K562 (cell line): ENCODE measurements around the gene UNC93B1. TPM values are rescaled to one million over a fixed set of nuclear protein-coding genes. Genes with fewer than 3 reads are reported as not detected.
A peak's percentile ranks its signal among the peaks of the same experiment; 100 is the strongest.

Experiments used
- CTCF ChIP-seq, 3 experiments: IDR thresholded peaks in 2 of 3; conservative IDR thresholded peaks in 1 of 3; 2 replicates each; pipeline ENCODE4 v1.5.1; 2011 to 2012; ENCODE audit warnings: low read length in 3 of 3, mild to moderate bottlenecking in 3 of 3, control low read depth in 2 of 3, improper control_type of control experiment in 1 of 3, inconsistent platforms in 1 of 3, low read depth in 1 of 3, mixed read lengths in 1 of 3, moderate library complexity in 1 of 3; ENCODE audit not compliant: insufficient read depth in 2 of 3
- CTCFL ChIP-seq: IDR thresholded peaks from 2 replicates; pipeline ENCODE4 v1.6.1; 2011; ENCODE audit warnings: borderline replicate concordance, low read depth, mild to moderate bottlenecking, moderate library complexity, low read length; ENCODE audit not compliant: insufficient read depth, poor library complexity, severe bottlenecking
- GABPB1 ChIP-seq: sonication (generic); formaldehyde crosslinking; IDR thresholded peaks from 2 replicates; pipeline ENCODE4 v1.8.0; 2022; ENCODE audit warnings: mild to moderate bottlenecking, missing genetic modification reagents
- ILF3 ChIP-seq: fragments of 450-650 bp; IDR thresholded peaks from 2 replicates; pipeline ENCODE4 v1.6.1; 2018; ENCODE audit warnings: antibody characterized with exemption, mild to moderate bottlenecking, moderate library complexity, borderline replicate concordance
- ILK ChIP-seq: fragments of 450-650 bp; IDR thresholded peaks from 2 replicates; pipeline ENCODE4 v1.6.1; 2016; ENCODE audit warnings: missing genetic modification characterization, low read depth, mild to moderate bottlenecking, missing compliant biosample characterization, moderate library complexity, borderline replicate concordance
- KLF10 ChIP-seq: fragments of 250-450 bp; sonication (Bioruptor Pico); IDR thresholded peaks from 2 replicates; pipeline ENCODE4 v1.6.1; 2021; ENCODE audit warnings: matching md5 sums
- MEF2A ChIP-seq: IDR thresholded peaks from 2 replicates; pipeline ENCODE4 v1.6.1; 2011; ENCODE audit warnings: low read depth, mild to moderate bottlenecking, low read length, moderate library complexity; ENCODE audit not compliant: control insufficient read depth
- MYBL2 ChIP-seq, 2 experiments: fragments of 450-650 bp in 1 of 2; sonication (generic) in 1 of 2; formaldehyde crosslinking in 1 of 2; IDR thresholded peaks; 2 replicates each; pipeline versions ENCODE4 v1.6.1 to v1.8.1; 2017 to 2022; ENCODE audit warnings: borderline replicate concordance in 1 of 2, inconsistent platforms in 1 of 2, low read depth in 1 of 2, mild to moderate bottlenecking in 1 of 2, missing genetic modification reagents in 1 of 2, moderate library complexity in 1 of 2
- SMAD3 ChIP-seq: fragments of 450-650 bp; formaldehyde crosslinking; conservative IDR thresholded peaks from 2 replicates; pipeline ENCODE4 v1.4.0; 2020; ENCODE audit warnings: mild to moderate bottlenecking
- SNRNP70 ChIP-seq: fragments of 200-400 bp; formaldehyde crosslinking; optimal IDR thresholded peaks from 2 replicates; pipeline ENCODE3; 2017; ENCODE audit warnings: low read depth, low read length
- ZBTB1 ChIP-seq: sonication (generic); formaldehyde crosslinking; IDR thresholded peaks from 2 replicates; pipeline ENCODE4 v1.8.1; 2023; ENCODE audit warnings: missing genetic modification reagents, low read depth, mild to moderate bottlenecking, borderline replicate concordance
- ZBTB5 ChIP-seq: fragments of 450-650 bp; IDR thresholded peaks from 2 replicates; pipeline ENCODE4 v1.6.1; 2017; ENCODE audit warnings: antibody characterized with exemption
- ZNF395 ChIP-seq: fragments of 200-800 bp; sonication (Bioruptor generic); IDR thresholded peaks from 2 replicates; pipeline ENCODE4 v1.6.1; 2017; ENCODE audit warnings: missing genetic modification characterization, missing compliant biosample characterization
- ZNF668 ChIP-seq: fragments of 250-450 bp; sonication (Bioruptor Pico); IDR thresholded peaks from 2 replicates; pipeline ENCODE4 v1.8.0; 2022; ENCODE audit warnings: mild to moderate bottlenecking, inconsistent platforms
- polyA plus RNA-seq, 8 experiments: library from polyadenylated mRNA; depleted of rRNA in 4 of 8; stranded (reverse) in 5 of 8; unstranded in 3 of 8; fragments of >200 nt; fragmentation: Nextera tagmentation in 2 of 8; fragmentation: Illumina TruSeq in 1 of 8; extraction: Ambion mirVana in 2 of 8; extraction: Trizol in 1 of 8; gene quantifications; 2 replicates each; pipeline versions ENCODE4 v1.2.1 to v1.2.3, GENCODE V29; 2011 to 2014; ENCODE audit warnings: inconsistent platforms in 1 of 8, missing spikeins in 1 of 8
- total RNA-seq, 7 experiments: library from RNA; depleted of rRNA in 6 of 7; stranded (reverse); fragments of >200 nt in 6 of 7; fragmentation: Illumina TruSeq in 2 of 7; extraction: Trizol in 2 of 7; gene quantifications; 2 replicates each; pipeline versions ENCODE4 v1.2.1 to v1.2.3, GENCODE V29; 2011 to 2021; ENCODE audit warnings: low replicate concordance in 1 of 7
- TF ChIP-seq, protein P1 (sequence below): fragments of 450-650 bp; IDR thresholded peaks from 2 replicates; pipeline ENCODE4 v1.6.1; 2016
- TF ChIP-seq, protein P2 (sequence below): fragments of 250-450 bp; sonication (Bioruptor Pico); IDR thresholded peaks from 2 replicates; pipeline ENCODE4 v1.5.0; 2021

The UNC93B1 gene
- total and polyA plus RNA-seq, 9 of the 15 experiments (the other 6 are each of a cell fraction or from before 2014, with no cell fraction given) = 0.10 to 13.6 (median 6.5) TPM

GRCh38 chr11:67996622-67997474 is 7.0 kb downstream of the UNC93B1 start (continued):
- TF ChIP-seq CTCFL (no peak), ZNF395 (no peak), SNRNP70 (no peak), MYBL2 (IDR thresholded peaks at IDR 0.05; ENCODE audit: low read depth) (no peak), MYBL2 (CRISPR knock-in tag; IDR thresholded peaks at IDR 0.05; ENCODE audit: borderline replicate concordance) (no peak), ZBTB5 (no peak), SMAD3 (CRISPR knock-in tag) (no peak), KLF10 (no peak), GABPB1 (CRISPR knock-in tag) (peak; percentile 32; the same call in 1 of the 2 replicates), ILF3 (no peak), ZNF668 (peak; percentile 33; the same call in 1 of the 2 replicates), MEF2A (no peak), CTCF (IDR thresholded peaks at IDR 0.05 in 2 of 3, conservative IDR thresholded peaks at IDR 0.05 in 1 of 3; ENCODE audit: insufficient read depth in 2 of 3, low read depth in 1 of 3, low read length in 3 of 3) (0 out of 6 replicates have a peak, but pooled peaks of 1 of the 3 experiments have one; percentile 18), ZBTB1 (CRISPR knock-in tag) (no peak), ILK (tag) (no peak)
- TF ChIP-seq, protein P1, sequence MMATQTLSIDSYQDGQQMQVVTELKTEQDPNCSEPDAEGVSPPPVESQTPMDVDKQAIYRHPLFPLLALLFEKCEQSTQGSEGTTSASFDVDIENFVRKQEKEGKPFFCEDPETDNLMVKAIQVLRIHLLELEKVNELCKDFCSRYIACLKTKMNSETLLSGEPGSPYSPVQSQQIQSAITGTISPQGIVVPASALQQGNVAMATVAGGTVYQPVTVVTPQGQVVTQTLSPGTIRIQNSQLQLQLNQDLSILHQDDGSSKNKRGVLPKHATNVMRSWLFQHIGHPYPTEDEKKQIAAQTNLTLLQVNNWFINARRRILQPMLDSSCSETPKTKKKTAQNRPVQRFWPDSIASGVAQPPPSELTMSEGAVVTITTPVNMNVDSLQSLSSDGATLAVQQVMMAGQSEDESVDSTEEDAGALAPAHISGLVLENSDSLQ = peak; percentile 39; the same call in 1 of the 2 replicates
- TF ChIP-seq, protein P2, sequence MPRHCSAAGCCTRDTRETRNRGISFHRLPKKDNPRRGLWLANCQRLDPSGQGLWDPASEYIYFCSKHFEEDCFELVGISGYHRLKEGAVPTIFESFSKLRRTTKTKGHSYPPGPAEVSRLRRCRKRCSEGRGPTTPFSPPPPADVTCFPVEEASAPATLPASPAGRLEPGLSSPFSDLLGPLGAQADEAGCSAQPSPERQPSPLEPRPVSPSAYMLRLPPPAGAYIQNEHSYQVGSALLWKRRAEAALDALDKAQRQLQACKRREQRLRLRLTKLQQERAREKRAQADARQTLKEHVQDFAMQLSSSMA (CRISPR knock-in tag) = no peak
